Prostate gland (tissue), 2 donors: ENCODE measurements around the gene CDC42BPA.

Experiments
- POLR2AphosphoS5 ChIP-seq: sonication (generic); formaldehyde crosslinking; IDR thresholded peaks from one replicate; pipeline ENCODE4 v1.6.1; 2017; ENCODE audit warnings: antibody characterized with exemption
- TF ChIP-seq, protein P1 (sequence below), 4 experiments: fragments of 200-600 bp in 2 of 4; fragments of 450-650 bp in 2 of 4; sonication (generic) in 2 of 4; IDR thresholded peaks; 1 replicate in 3 of 4; 2 replicates in 1 of 4; pipeline ENCODE4 v1.5.1; 2016 to 2019; ENCODE audit warnings: antibody characterized with exemption in 4 of 4, mild to moderate bottlenecking in 2 of 4, moderate library complexity in 2 of 4

DNA sequence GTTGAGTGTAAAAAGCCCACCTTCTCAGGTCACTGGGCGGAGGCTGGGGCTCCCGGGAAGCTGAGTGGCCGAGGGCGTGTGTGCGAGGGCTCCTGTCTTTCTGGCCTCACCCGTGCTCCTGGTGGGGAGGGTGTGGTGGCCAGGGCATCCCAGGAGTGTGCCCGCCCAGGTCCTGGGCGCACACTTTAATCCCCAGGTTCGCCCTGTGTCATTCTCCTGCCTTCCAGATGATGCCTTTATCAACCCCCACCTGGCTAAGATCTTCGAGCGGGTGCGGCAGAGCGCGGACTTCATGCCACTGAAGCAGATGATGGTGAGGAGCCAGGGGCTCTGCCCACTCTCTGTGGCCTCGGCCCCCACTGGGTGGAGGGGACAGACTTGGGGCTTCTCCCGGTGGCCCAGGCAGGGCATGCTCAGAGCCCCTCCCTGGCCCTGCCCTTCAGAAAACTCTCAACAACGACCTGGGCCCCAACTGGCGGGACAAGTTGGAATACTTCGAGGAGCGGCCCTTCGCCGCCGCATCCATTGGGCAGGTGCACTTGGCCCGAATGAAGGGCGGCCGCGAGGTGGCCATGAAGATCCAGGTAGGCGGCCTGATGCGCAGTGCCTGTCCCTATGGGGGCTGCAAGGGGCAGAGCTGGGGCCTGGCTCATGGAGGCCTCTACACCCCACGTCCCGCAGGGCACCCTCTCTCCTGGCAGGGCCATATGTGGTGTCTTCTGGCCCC is 335.7 kb downstream of the CDC42BPA start:
- no peak for TF ChIP-seq POLR2AphosphoS5
- TF ChIP-seq, protein P1, sequence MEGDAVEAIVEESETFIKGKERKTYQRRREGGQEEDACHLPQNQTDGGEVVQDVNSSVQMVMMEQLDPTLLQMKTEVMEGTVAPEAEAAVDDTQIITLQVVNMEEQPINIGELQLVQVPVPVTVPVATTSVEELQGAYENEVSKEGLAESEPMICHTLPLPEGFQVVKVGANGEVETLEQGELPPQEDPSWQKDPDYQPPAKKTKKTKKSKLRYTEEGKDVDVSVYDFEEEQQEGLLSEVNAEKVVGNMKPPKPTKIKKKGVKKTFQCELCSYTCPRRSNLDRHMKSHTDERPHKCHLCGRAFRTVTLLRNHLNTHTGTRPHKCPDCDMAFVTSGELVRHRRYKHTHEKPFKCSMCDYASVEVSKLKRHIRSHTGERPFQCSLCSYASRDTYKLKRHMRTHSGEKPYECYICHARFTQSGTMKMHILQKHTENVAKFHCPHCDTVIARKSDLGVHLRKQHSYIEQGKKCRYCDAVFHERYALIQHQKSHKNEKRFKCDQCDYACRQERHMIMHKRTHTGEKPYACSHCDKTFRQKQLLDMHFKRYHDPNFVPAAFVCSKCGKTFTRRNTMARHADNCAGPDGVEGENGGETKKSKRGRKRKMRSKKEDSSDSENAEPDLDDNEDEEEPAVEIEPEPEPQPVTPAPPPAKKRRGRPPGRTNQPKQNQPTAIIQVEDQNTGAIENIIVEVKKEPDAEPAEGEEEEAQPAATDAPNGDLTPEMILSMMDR (IDR thresholded peaks at IDR 0.05): no peak
